Middle frontal gyrus (tissue), 1 donor: Measurements from ENCODE around the gene PHF5A.

Experiments used
- DNase-seq: peaks from one replicate; pipeline ENCODE4 v3.0.0-alpha.2; 2015; ENCODE audit warnings: low spot score; ENCODE audit errors: extremely low spot score

Gene PHF5A, protein sequence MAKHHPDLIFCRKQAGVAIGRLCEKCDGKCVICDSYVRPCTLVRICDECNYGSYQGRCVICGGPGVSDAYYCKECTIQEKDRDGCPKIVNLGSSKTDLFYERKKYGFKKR

DNA sequence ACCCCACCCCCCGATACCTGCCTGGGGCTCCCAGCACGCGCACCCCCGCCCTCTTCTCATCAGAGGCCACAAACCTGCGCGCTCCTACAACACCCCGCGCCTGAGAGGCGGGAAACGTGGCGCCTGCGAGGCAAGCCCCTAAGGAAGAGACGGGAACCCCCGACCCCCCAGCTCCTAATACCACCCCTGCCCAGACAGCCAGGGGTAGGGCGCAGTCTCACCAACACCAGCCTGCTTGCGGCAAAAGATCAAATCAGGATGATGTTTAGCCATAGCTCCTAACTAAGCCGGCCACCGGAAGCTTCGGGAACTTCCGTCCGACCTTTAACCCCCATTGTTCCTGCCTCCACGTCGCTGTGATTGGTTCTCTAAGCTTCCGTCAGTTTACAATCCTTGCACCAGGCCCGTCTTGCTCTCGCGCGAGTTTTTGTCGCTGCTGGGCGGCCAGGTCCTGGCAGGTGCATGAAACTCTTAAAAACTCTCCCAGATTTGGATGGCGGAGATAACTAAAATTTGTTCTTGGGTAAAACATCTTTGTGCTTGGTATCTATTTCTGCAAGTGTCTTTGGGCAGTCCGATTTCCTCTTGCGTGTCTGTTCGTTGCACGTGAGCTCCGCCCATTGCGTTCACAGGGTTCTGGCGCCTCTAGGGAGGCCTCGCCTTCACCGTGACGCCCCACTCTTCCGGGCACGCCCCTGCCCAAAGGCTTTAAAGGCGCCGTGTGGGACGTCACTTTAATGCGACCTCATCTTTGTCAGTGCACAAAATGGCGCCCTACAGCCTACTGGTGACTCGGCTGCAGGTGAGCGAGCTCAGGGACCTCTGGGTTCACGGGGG is at the start of gene PHF5A, which contains the start of gene ACO2:
TSS of gene PHF5A (minus strand) at position 312 of the 837 bp plus-strand sequence. CDS start at position 273, 39 bp downstream.
TSS of gene ACO2 (plus strand) at position 737 of the 837 bp plus-strand sequence. CDS start at position 767, 30 bp downstream.
- peak; percentile 95 for DNase-seq

DNA sequence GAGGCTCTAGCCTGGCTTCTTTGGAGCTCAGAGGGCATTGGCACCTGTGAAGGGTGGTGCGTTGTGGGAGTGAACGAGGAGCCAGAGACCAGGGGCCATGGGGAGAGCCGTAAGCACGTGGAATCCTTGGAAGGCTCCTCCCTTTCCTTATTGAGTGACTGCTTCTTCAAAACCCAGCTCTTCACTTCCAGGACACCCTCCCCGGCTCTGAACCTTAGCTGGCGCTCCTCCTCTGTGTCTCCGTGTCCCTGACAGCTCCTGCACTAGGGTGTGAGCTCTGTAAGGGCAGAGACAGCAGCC is 49.5 kb upstream of the PHF5A start:
- no peak for DNase-seq

DNA sequence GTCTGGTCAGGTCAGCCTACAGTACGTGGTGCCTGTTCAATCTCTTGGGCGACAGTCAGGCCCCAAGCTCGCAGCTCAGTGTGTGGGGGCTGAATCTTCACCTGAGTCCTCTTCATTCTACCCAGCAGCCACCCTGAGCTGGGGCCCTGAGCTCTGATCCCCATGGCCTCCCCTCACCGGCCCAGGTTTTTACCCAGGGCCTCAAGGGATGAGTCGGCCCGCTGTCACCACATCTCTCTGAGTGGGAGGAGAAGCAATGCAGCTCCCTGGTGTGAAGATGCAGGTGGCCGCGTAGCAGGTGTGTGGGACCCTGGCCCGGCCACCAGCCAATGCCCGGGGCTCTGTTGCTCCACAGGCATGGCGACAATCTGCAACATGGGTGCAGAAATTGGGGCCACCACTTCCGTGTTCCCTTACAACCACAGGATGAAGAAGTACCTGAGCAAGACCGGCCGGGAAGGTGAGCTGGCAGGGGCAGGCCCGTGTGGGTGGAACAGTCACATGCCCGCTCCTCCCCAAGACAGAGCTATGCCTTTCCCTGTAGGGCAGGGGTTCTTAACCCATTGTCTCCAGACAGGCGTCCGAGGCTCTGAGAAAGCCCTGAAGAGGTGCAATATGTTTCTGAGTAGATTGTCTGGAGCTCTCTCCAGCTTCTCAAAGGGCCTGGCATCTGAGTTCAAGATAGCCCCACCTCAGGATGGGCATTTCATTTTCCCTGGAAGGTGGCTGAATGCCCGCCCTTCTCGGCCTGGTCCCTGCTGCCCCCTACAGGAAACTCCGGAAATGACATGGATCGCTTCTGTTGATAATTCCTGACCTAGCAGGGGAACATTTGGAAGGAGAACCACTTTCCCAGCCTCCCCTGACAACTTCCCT is 48.9 kb upstream of the PHF5A start:
- DNase-seq = peak; percentile 72

DNA sequence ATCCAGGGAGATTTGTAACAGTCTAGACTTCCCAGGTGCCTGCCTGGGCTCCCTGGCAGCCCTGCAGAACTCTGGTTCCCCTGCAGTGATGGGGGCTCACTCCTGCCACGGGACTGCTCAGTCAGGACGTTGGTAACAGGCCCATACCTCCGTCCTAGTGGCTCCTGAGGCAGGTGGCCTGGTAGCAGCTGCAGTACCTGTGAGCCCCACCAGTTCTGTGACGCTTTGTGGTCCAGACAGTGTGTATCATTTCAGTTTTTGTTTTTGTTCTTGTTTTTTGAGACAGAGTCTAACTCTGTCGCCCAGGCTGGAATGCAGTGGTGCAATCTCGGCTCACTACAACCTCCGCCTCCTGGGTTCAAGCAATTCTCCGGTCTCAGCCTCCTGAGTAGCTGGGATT is 48.0 kb upstream of the PHF5A start:
- DNase-seq = no peak

DNA sequence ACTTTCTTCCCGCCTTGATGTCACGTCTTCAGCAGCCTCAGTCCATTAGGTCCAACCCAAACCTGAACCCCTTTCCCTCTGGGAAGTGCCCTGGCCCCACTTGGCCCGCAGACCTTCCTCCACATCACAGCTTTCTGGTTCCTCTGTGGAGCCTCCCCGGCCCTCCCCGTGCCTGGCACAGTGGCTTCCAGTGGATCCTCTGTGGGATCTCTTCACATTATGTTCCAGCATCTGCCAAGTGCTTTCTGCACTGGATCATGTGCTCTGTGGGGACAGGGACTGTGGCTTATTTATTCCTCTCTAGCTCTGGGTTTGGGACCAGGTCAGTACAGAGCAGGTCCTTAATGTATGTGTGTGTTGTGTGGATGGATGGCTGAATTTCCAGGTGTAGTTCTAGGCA is 44.9 kb upstream of the PHF5A start:
- no peak for DNase-seq

DNA sequence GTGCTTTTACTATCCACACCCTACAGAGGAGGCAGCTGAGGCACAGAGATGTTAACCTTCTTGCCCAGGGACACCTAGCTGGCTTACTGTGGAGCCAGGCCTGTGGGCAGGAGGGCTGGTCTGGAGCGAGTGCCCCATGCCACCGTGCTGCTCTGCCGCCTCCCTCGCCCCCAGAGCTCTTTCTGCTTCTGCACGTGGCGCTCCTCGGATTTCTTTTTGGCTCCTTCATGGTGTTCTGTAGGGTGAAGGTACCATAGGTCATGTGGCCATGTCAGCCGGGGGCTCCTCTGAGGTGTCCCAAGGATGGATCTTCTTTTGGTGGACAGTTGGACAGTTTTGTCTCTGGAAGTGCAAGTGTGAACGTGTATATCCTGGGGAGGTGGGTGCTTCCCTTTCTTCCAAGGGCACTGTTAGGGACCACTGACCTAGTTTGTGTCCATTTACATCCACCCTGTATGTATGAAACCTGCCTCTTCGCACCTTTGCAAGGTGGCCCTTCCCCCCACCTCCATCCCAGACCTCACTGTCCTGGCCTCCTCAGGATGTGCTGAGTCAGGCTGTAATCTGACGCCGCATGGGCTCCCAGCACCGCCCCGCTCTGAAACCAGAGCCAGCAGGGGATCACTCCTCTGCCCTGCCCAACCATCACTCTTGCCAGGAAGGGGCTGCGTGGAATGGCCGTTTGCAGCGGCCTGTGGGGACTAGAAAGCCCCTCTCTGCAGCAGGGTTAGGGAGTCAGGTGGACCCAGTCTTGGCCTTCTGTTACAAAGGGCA is 44.1 kb upstream of the PHF5A start:
- DNase-seq = no peak

DNA sequence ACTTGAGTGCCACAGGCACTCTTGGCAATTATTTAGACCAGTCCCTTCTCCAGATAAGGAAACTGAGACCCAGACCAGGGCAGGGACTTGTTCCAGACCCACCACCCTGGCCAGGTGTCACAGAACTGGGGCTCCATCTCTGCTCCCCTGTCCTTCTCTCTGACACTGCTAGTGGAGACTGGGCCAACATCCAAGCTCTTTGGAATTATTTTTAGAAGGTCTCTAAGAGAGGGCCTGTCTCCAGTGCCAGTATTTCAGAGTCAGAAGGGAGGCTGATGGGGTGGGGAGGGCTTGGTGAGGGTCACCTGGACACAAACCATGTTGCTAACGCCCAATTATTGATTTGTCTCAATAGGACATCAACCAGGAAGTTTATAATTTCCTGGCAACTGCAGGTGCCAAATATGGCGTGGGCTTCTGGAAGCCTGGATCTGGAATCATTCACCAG is 43.1 kb upstream of the PHF5A start:
- DNase-seq = no peak

DNA sequence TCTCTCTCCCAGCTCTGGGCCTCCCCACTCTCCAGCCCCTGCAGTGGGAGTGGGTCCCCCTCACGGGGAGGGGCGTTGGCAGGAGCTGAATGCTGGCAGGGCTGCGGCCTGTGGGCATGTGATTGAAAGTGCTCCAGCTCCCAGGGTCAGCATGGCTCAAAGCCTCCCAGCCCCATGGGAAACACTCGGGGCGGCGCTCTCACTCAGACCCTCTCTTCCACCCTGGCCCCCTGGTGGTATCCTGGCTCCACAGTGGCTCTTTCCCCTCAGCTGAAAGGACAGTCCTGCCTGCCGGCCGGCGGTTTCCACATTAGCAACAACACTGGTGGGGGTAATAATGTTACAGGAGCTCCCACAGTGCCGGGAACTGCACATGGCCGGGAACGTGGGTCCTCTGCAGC is 40.3 kb upstream of the PHF5A start:
- peak; percentile 59 for DNase-seq

DNA sequence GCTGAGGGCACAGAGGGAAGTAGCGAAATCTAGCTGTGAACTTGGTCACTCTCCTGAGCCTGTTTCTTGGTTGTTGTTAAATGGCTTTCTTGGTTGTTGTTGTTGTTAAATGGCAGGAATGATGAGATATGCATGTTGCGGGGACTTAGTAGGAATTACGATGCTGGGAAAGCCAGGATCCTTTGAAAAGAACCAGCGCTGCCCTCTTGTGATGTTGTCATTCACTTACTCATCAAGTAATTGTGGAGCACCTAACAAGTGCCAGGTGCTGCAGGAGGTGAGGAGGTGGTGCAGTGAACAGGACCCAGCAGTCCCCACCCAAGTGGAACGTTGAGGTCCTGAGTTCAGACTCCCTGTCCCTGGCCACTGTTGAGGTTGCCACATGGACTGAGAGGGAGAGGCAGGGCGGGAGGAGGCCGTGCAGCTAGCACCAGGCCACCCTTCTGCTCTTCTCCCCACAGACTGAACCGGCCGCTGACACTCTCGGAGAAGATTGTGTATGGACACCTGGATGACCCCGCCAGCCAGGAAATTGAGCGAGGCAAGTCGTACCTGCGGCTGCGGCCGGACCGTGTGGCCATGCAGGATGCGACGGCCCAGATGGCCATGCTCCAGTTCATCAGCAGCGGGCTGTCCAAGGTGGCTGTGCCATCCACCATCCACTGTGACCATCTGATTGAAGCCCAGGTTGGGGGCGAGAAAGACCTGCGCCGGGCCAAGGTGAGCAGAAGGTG is 39.0 kb upstream of the PHF5A start:
- DNase-seq = no peak

DNA sequence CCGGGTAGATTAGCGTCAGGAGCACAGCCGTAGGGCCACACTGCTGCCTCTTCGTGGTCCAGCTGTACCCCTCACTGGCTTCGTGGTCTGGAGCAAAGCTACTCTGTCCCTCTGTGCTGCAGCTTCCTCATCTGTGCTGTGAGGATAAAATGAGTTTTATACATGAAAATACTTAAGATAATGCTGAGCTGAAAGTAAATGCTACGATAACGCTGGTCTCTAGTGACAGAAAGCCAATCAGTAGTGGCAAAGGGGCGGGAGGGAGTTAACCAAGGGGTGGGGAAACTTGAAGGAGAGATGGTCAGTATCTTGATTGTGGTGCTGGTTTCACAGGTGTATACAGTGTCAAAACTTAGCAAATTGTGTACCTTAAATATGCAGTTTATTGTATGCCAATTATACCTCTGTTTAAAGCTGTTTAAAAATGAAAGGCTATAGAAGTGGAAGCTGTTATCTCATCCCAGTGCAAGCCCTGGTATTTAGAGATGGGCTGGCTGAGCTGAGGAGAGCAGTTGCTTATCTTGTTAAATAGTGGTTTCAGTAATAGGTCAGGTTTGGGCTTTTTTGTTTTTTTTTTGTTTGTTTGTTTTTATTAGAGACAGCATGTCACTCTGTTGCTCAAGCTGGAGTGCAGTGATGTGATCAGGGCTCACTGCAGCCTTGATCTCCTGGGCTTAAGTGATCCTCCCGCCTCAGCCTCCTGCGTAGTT is 37.2 kb upstream of the PHF5A start:
- DNase-seq = no peak

DNA sequence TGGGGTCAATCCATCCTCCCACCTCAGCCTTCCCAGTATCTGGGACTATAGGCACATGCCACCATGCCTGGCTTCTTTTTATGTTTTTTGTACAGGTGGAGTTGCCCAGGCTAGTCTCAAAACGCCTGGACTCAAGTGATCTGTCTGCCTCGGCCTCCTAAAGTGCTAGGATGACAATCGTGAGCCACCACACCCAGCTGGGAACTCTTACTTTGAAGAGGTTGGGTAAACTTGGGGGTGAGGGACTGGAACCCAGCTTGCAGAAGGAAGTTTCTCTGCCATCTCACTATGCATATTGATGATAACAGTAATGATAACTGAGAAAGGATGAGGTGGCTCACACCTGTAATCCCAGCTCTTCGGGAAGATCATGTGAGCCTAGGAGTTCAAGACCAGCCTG is 36.3 kb upstream of the PHF5A start:
- DNase-seq = no peak

DNA sequence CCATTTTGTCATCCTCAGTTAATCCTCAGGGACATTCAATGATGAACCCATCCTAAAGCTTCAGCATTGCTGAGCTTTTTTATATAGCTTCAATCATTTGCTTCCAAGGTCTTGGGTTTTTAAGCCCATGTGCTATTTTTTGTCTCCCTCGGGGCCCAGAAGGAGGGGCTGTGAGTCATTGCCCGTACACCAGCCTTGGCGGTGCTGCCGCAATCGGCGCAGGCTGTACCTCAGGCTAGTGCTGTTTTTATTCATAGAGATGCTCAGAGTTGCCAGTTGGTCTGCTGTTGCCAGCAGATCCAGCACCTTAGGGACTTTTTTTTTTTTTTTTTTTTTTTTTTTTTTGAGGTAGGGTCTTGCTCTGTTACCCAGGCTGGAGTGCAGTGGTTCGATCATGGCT is 35.9 kb upstream of the PHF5A start:
- DNase-seq = peak; percentile 32

DNA sequence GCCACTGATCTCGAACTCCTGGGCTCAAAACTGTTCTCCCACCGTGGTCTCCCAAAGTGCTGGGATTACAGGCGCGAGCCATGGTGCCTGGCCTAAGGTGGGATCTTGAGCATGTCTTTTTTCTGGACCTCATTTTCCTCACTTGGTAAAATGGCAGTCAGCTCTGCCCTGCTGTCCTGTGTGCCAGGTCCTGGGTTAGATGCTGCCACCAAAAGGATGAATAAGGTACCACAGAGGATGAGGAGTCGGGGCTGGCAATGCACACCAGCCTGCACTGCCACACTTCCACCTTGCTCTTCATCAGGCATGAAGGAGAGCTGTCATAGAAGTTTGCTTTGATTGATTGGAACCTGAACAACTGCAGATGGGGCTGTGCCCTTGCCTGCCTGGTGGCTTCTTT is 32.7 kb upstream of the PHF5A start:
- no peak for DNase-seq

DNA sequence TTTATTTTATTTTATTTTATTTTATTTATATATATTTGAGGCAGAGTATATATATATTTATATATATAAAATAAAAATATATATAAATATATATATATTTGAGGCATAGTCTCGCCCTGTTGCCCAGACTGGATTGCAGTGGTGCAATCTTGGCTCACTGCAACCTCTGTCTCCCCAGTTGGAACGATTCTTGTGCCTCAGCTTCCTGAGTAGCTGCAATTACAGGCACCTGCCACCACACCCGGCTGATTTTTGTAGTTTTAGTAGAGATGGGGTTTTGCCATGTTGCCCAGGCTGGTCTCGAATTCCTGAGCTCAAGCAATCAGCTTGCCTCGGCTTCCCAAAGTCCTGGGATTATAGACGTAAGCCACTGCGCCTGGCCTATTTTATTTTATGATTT is 31.8 kb upstream of the PHF5A start:
- no peak for DNase-seq

DNA sequence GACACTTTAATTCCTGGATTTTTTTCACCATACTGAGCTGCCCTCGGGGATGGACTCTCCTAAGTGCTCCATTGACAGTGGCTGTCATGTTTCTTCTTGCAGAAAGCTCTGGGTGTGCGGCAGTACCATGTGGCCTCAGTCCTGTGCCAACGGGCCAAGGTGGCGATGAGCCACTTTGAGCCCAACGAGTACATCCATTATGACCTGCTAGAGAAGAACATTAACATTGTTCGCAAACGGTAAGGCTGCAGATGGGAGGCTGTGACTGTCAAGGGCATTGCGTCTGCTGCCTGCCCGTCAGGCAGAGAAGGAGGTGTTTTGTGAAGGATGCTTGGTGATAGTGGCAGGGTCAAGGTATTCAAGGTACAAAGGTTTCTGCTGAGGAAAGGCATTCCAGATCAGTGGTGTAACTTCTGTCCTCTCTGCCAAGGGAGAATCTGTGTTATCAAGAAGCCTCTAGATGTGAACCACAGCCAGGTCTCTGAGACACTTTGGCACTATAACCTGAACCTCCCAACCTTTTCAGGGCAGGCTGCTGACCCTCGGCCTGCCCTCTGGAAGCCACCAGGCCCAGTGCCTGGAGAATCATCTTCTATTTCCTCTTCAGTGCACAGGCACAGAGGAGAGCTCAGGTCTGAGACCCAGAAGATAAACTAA is 31.3 kb upstream of the PHF5A start:
- no peak for DNase-seq

DNA sequence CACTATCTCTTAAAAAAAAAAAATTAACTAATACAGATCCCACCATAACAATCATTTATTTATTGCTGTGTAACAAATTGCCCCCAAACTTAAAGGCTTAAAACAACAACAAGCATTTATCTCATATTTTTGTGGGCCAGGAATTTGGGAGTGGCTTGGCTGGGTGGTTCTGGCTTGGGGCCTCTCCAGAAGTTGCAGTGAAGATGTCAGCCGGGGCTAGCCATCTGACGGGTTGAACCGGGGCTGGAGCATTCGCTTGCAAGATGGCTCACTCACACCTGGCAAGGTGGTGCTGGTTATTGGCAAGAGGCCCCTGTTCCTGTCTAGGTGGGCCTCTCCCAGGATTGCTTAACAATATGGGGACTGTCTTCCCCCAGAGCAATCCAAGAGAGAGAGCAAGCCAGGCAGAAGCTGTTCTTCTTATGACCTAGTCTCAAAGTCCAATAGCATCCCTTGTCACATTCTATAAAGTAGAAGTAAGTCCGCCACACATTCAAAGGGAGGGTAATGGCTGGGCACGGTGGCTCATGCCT is 29.9 kb upstream of the PHF5A start:
- no peak for DNase-seq

DNA sequence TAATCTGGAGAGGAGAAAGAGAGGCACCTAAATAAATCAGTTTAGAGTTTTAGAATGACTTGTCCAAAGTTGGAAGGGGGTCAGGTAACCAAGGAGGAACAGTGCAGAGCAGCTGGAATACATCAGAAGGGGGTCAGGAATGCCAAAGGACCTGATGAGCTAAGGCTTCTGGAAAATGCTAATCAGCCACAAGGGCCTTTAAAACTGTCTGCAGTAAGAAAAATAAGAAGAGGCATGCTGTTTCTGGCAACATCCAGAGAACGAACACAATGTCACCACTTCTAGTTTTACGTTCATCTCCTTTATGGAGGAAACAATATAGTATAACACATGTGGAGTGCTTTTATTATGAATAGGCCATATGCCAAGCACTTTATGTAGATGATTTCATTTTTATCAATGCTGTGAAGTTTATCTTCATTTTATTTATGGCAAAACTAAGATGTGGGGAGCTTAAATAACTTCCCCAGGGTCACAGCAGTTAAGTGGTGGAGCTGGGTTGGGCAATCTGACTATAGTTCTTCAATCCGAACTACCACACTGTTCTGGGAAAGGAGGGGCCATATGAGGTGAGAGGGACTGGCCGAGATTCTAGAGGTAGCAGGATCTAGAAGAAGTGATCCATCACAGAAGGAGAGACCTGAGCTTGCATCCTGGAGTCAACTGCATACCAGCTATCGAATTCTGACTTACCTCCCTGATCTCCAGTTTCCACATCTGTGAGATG is 23.0 kb upstream of the PHF5A start:
- DNase-seq = no peak

DNA sequence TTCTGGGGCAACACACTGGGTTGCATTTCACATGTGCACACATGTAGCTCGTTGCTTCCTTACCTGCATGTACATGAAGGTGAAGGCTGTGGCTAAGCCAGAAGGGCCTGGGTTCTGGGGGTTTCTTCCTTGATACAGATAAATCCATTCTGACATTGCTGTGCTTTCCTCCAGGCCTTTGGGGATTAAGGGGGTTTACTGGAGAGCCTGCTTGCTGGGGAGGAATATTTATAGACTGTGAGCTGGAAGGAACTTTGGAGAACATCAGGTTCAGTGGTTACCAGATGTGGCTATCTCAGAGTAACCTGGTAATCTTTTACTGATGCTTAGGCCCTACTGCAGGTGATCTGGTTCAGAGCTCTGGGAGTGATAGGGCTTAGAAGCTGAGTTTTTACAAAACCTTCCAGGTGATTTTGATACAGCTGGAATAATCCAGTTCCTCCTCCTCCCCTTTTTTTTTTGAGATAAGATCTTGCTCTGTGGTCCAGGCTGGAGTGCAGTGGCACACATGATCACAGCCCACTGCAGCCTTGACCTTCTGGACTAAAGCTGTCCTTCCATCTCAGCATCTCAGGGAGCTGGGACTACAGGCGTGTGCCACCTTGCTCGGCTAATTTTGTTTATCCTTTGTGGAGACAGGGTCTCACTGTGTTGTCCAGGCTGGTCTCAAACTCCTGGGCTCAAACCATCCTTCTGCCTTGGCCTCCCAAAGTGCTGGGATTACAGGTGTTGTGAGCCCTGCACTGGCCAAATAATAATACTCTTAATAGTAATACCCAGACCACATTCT is 20.3 kb upstream of the PHF5A start:
- DNase-seq = no peak
